Fibroblast of lung (primary cell): Measurements from ENCODE around the gene NINL. TPM values are rescaled to one million over a fixed set of nuclear protein-coding genes. Genes with fewer than 3 reads are reported as not detected.

ENCODE experiments used
- DNase-seq, 2 donors: peaks; one replicate each; pipeline versions ENCODE4 v3.0.0 to v3.0.0-alpha.2; 2010; ENCODE audit warnings: low read depth in 2 of 2
- H2AFZ ChIP-seq: 2 replicates; pipeline ENCODE4 v1.5.1; 2012; ENCODE audit warnings: low read length, control low read depth, inconsistent platforms
- H3K27ac ChIP-seq: 2 replicates; pipeline ENCODE4 v1.5.1; 2011; ENCODE audit warnings: low read length, control low read depth; ENCODE audit not compliant: insufficient read depth
- H3K27me3 ChIP-seq: 2 replicates; pipeline ENCODE4 v1.5.1; 2011; ENCODE audit warnings: mild to moderate bottlenecking, low read length; ENCODE audit not compliant: control insufficient read depth, insufficient read depth
- H3K36me3 ChIP-seq: 2 replicates; pipeline ENCODE4 v1.5.1; 2011; ENCODE audit warnings: low read length; ENCODE audit not compliant: control insufficient read depth, insufficient read depth
- H3K4me1 ChIP-seq: 2 replicates; pipeline ENCODE4 v1.5.1; 2011; ENCODE audit warnings: low read length; ENCODE audit not compliant: control insufficient read depth, insufficient read depth; ENCODE audit errors: extremely low read depth
- H3K4me2 ChIP-seq: 2 replicates; pipeline ENCODE4 v1.5.1; 2011; ENCODE audit warnings: low read length, control low read depth; ENCODE audit not compliant: insufficient read depth; ENCODE audit errors: extremely low read depth
- H3K4me3 ChIP-seq, 4 experiments: fragments of 200-600 bp in 1 of 4; sonication (generic) in 1 of 4; replicated peaks in 1 of 4; 2 replicates each; pipeline ENCODE4 v1.5.1; 2011 to 2016; ENCODE audit warnings: low read length in 4 of 4, low read depth in 3 of 4, mild to moderate bottlenecking in 3 of 4, control low read depth in 2 of 4, inconsistent platforms in 1 of 4, mixed read lengths in 1 of 4; ENCODE audit not compliant: insufficient read depth in 1 of 4; ENCODE audit errors: control extremely low read depth in 1 of 4
- H3K79me2 ChIP-seq: 2 replicates; pipeline ENCODE4 v1.5.1; 2012; ENCODE audit warnings: mild to moderate bottlenecking, low read length, inconsistent platforms; ENCODE audit not compliant: control insufficient read depth, insufficient read depth
- H3K9ac ChIP-seq: 2 replicates; pipeline ENCODE4 v1.5.1; 2011; ENCODE audit warnings: mild to moderate bottlenecking, low read length, control low read depth; ENCODE audit not compliant: insufficient read depth
- H3K9me3 ChIP-seq: 2 replicates; pipeline ENCODE4 v1.5.1; 2012; ENCODE audit warnings: low read depth, low read length; ENCODE audit not compliant: control insufficient read depth, insufficient read depth
- H4K20me1 ChIP-seq: 2 replicates; pipeline ENCODE4 v1.5.1; 2011; ENCODE audit warnings: low read length; ENCODE audit not compliant: control insufficient read depth, insufficient read depth; ENCODE audit errors: extremely low read depth
- CTCF ChIP-seq, 2 donors: IDR thresholded peaks in 1 of 2; conservative IDR thresholded peaks in 1 of 2; 1 replicate in 1 of 2; 2 replicates in 1 of 2; pipeline ENCODE4 v1.5.1; 2011 to 2012; ENCODE audit warnings: low read length in 2 of 2, control low read depth in 1 of 2, inconsistent platforms in 1 of 2, low read depth in 1 of 2, mild to moderate bottlenecking in 1 of 2
- EZH2 ChIP-seq: IDR thresholded peaks from 2 replicates; pipeline ENCODE4 v1.5.1; 2012; ENCODE audit warnings: low read length, control low read depth, mild to moderate bottlenecking; ENCODE audit errors: missing control alignments
- polyA plus RNA-seq, 2 donors: library from polyadenylated mRNA; depleted of rRNA in 1 of 2; stranded (reverse) in 1 of 2; unstranded in 1 of 2; fragments of >200 nt; gene quantifications; 2 replicates each; pipeline ENCODE4 v1.2.1, GENCODE V29; 2011 to 2012; ENCODE audit warnings: missing spikeins in 1 of 2
- total RNA-seq: library from RNA; depleted of rRNA; stranded (reverse); fragments of >200 nt; gene quantifications from 2 replicates; pipeline ENCODE4 v1.2.1, GENCODE V29; 2014

Gene NINL
- total and polyA plus RNA-seq, 2 donors (not counting 1 experiment from before 2014, with no cell fraction given), result 4.4 to 16.3 TPM

- Histone ChIP-seq H3K4me2 (no peak overlapping the region), H3K79me2 (no peaks in the 10 kb centered on the region), H4K20me1 (no peaks in the 10 kb centered on the region), H2AFZ (no peak overlapping the region), H3K27ac (no peak overlapping the region), H3K27me3 (no peaks in the 10 kb centered on the region), H3K4me3 (no peak overlapping the region), H3K9ac (no peak overlapping the region), H3K9me3 (no peaks in the 10 kb centered on the region), H3K36me3 (peaks cover 2% of the 10 kb centered on the region), H3K4me1 (no peaks in the 10 kb centered on the region)
- no peak for DNase-seq
- TF ChIP-seq EZH2 (no peak), CTCF (conservative IDR thresholded peaks at IDR 0.05 in 1 of 2, IDR thresholded peaks at IDR 0.05 in 1 of 2; ENCODE audit: low read depth in 1 of 2, low read length in 2 of 2) (no peak)
Measured at GRCh38 chr20:25514747-25515340, 70.5 kb downstream of the NINL start.

DNA sequence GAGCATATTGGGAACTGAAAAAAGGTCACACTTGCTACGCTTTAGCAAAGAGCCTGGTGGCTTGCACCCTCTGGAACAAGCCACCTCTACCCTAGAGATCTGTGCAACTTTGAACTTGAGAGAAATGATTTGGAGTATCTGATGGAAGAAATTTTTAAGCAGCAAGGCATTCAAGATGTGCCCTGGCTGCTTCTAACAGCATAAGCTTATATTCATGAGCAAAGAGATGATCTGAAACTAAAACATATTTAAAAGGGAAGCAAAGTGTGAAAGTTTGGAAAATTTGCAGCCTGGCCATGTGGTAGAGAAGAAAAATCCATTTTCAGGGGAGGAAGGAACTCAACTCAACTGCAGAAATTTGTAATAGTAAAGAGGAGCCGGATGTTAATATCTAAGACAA is 71.1 kb downstream of the NINL start:
- TF ChIP-seq EZH2 (no peak), CTCF (conservative IDR thresholded peaks at IDR 0.05 in 1 of 2, IDR thresholded peaks at IDR 0.05 in 1 of 2; ENCODE audit: low read depth in 1 of 2, low read length in 2 of 2) (no peak)
- no peak overlapping the region for H2AFZ ChIP-seq
- no peak overlapping the region for H3K9ac ChIP-seq
- H3K79me2 ChIP-seq, result no peaks in the 10 kb centered on the region
- H4K20me1 ChIP-seq, result no peaks in the 10 kb centered on the region
- H3K4me2 ChIP-seq, result no peak overlapping the region
- H3K4me3 ChIP-seq, result no peak overlapping the region
- no peaks in the 10 kb centered on the region for H3K27me3 ChIP-seq
- no peaks in the 10 kb centered on the region for H3K9me3 ChIP-seq
- no peaks in the 10 kb centered on the region for H3K4me1 ChIP-seq
- H3K27ac ChIP-seq, result no peak overlapping the region
- H3K36me3 ChIP-seq, result peaks cover 2% of the 10 kb centered on the region
- no peak for DNase-seq

DNA sequence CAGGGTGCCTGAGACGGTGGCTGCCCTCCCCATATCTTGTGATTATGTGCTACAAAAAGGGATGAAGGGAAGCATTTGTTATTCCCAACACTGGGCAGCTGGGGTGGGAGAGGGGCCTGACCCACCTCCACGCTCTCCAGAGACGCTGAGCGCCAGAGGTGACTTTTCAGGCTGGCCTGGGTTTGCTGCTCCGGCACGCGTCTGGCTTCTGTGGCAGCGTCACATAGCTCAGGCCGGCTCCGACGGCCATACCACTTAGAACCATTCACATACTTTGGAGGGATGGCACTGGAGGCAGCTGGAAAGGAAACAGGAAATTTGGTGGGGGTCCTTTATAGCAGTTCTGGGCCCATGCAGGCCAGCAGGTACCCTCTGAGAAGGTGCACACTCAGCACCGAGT is 72.6 kb downstream of the NINL start:
- H3K9me3 ChIP-seq, result no peaks in the 10 kb centered on the region
- TF ChIP-seq CTCF (conservative IDR thresholded peaks at IDR 0.05 in 1 of 2, IDR thresholded peaks at IDR 0.05 in 1 of 2; ENCODE audit: low read depth in 1 of 2, low read length in 2 of 2) (no peak), EZH2 (no peak)
- no peaks in the 10 kb centered on the region for H3K79me2 ChIP-seq
- peaks cover 6% of the 10 kb centered on the region for H3K4me1 ChIP-seq
- no peaks in the 10 kb centered on the region for H4K20me1 ChIP-seq
- H3K27ac ChIP-seq, result no peak overlapping the region
- H2AFZ ChIP-seq, result no peak overlapping the region
- no peak for DNase-seq
- H3K27me3 ChIP-seq, result no peaks in the 10 kb centered on the region
- H3K4me3 ChIP-seq, result no peak overlapping the region
- H3K36me3 ChIP-seq, result peaks cover 5% of the 10 kb centered on the region
- H3K4me2 ChIP-seq, result no peak overlapping the region
- H3K9ac ChIP-seq, result no peak overlapping the region
